GM21576 (cell line): ENCODE results near the gene NME3.

ENCODE experiments used
- ATAC-seq: cut with Tn5 transposase; IDR thresholded peaks from one replicate; pipeline ENCODE4 v1.9.1; 2021; ENCODE audit warnings: mild to moderate bottlenecking, moderate library complexity; ENCODE audit not compliant: unreplicated experiment

NME3 gene

GRCh38 chr16:1781758-1782407 lies 10.5 kb upstream of the NME3 start:
- peak; percentile 3 for ATAC-seq

- ATAC-seq: no peak
These were observed 9.9 kb upstream of the NME3 start for GRCh38 chr16:1781254-1781653.

GRCh38 chr16:1780677-1781072 lies 9.3 kb upstream of the NME3 start:
- ATAC-seq: no peak

GRCh38 chr16:1779741-1780676 lies 8.7 kb upstream of the NME3 start:
- no peak for ATAC-seq

- no peak for ATAC-seq
These were observed 7.9 kb upstream of the NME3 start for GRCh38 chr16:1779234-1779701.

GRCh38 chr16:1778200-1779179 lies 7.1 kb upstream of the NME3 start:
- no peak for ATAC-seq

- no peak for ATAC-seq
These were observed 6.2 kb upstream of the NME3 start for GRCh38 chr16:1777375-1778199.

- no peak for ATAC-seq
These were observed 5.6 kb upstream of the NME3 start for GRCh38 chr16:1776991-1777374.

GRCh38 chr16:1776672-1776955 lies 5.3 kb upstream of the NME3 start:
- no peak for ATAC-seq

- no peak for ATAC-seq
These were observed 4.7 kb upstream of the NME3 start for GRCh38 chr16:1775846-1776671.

GRCh38 chr16:1775006-1775845 lies 3.9 kb upstream of the NME3 start:
- no peak for ATAC-seq

- no peak for ATAC-seq
These were observed 3.1 kb upstream of the NME3 start for GRCh38 chr16:1774448-1774780.

GRCh38 chr16:1773703-1774447 lies 2.5 kb upstream of the NME3 start:
- no peak for ATAC-seq

- ATAC-seq: peak; percentile 40
These were observed 1.8 kb upstream of the NME3 start, which contains the start of gene MRPS34 for GRCh38 chr16:1772908-1773702. Gene MRPS34, minus strand, starts transcription at chr16:1773134. Its CDS starts 15 bp downstream, at chr16:1773119.

- no peak for ATAC-seq
These were observed 1.1 kb upstream of the NME3 start, which contains the start of gene EME2 for GRCh38 chr16:1772362-1772907. Gene EME2, plus strand, starts transcription at chr16:1772810. Its CDS starts 418 bp downstream, at chr16:1773228.

- ATAC-seq: no peak
These were observed 570 bp upstream of the NME3 start for GRCh38 chr16:1771864-1772361.
